ENCODE results near the gene XYLT1.

Gene XYLT1

DNA sequence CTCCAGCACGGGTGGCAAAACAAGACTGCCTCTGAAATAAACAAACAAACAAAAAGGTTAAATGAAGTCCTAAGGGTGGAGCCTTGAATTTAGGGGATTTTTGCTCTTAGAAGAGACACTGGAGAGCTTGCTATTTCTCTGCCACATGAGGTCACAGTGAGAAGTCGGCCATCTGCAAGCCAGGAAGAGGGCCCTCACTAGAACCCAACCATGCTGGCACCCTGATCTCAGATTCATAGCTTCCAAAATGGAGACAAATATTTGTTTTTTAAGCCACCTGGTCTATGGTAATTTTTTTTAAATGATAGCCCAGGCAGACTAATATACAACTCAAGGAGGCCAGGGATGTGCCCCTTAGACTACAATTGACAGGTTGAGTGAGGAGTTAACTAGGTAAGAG is 255.5 kb downstream of the XYLT1 start:
- no peak for DNase-seq

DNA sequence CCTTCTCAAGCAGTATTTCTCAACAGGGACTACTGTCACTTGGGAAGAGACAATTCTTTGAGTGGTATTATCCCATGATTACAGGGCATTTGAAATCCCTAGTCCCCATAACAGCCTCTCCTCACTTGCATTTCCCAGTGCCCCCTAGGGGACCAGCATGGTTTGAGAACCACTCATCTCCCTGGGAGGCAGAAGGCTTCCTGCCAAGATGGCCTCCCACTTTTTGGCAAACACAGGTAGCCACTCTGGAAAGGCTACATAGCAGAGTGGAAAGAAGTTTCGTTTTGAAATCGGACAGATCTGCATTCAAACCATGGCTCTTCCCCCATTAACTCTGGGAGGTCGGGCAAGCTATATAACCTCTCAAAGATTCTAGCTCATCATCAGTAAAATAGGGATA is 256.8 kb downstream of the XYLT1 start:
- DNase-seq, result no peak

DNA sequence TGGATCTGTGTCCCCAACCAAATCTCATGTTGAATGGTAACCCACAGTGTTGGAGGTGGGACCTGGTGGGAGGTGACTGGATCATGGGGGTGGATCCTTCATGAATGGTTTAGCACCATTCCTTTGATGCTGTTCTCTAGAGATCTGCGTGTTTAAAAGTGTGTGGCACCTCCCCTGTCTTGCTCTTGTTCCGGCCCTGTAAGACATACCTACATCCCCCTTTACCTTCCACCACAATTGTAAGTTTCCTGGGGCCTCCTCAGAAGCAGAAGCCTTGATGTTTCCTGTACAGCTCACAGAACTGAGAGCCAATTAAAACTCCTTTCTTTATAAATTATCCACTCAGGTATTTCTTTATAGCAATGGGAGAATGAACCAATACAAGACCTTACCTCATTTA is 257.7 kb downstream of the XYLT1 start:
- no peak for DNase-seq

DNA sequence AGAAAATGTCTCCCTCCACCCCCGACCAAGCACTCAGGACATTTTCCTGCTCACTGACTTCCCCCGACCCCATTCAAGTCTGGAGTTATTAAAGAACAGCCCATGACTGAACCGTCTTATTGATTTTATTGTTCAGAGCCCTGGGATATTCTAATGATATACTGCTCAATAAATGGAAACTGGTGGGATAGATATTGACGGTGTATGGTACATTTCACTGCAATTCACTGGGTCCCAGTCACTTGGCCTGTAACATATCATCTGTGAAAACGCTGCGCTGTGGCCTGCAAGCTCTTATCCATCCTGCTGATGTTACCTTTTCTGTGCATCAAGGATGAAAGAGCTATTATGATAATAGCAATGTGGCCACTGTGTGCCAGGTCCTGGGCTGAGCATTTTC is 258.2 kb downstream of the XYLT1 start:
- DNase-seq, result no peak

DNA sequence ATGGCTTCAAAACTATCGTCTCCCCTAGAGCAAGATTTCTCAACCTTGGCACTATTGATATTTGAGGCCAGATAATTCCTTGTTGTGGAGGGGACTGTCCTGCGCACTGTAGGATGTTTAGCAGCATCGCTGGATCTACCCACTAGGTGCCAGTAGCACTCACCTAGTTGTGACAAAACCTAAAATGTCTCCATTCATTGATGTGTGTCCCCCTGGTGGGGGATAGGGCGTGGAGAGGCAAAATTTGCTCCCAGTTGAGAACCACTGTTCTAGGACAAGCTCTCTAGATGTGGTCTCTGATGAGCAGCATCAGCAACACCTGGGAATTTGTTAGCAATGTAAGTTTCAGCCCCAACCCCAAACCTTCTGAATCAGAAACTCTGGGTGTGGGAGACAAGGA is 259.0 kb downstream of the XYLT1 start:
- peak; percentile 4 for DNase-seq

DNA sequence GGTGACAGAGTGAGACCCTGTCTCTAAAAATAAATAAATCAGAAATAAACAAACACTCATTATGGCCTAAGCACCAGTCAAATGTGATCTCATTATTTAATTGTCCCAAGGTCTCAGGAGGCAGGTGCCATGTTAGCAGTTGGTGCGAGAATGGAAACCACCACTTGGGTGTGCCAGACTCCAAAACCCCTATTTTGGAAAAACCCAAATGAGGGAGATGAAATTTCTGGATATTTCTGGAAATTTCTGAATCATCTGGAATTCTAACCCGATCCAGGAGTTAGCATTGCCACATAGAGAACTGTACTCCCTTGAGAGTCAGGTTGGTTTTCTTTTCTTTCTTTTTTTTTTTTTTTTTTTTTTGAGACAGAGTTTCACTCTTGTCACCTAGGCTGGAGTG is 264.0 kb downstream of the XYLT1 start:
- no peak for DNase-seq

DNA sequence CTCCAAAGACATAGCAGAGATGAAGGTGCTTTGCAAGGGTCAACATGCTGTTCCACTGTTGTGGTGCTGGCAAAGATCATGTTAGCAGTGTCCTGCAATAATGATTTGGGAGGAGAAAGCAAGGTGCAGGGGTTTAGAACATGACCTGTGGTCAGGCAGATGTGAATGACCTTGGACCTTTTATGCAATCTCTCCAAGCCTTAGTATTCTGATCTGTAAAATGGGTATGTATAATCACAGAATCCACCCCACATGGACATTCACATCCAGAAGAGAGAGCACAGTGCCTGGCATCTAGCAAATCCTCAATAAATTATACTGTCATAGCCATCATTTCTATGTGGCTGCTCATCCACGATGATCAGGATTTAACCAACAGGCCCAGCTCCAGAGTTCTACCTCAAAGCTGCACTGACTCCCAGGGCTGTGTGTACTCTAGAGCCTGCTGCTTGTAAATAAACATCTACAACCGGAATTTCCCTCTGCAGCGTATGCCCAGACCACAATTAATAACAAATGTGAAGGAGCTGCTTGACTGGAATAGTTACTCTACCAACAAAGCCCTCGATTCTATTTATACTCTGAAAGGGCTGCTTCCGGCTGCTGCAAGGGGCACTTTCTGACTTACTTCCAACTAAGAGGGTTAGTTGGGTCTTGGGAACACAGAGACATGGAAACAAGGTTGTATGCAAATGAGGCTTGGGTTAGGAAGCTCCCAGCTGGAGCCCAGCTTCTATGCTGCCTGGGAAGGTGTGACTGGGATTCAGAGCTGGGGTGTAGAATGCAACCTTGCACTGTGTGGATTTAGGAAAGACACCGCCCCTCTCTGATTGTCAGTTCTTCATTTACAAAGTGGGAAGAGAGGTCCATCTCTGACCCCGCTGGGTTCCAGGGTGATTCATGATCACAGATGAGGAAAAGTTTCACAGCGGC is 265.2 kb downstream of the XYLT1 start:
- DNase-seq, result no peak

DNA sequence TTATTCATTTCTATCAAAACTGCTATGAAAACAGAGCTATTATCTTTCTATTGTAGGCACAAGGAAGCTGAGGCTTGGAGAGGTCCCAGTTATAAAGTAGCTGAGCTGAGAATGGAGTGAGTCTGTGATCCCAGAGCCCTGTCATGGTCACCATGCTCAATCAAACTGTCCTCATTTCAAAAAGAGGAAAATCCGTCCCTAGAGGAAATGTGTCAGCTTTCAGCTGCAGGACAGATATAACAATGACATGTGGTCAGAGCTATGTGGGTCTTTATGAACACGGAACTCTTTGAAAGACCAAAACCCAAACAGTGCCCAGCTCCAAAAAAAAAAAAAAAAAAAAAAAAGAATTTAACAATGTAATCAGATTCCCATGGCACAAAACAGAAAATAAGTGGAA is 266.1 kb downstream of the XYLT1 start:
- no peak for DNase-seq

DNA sequence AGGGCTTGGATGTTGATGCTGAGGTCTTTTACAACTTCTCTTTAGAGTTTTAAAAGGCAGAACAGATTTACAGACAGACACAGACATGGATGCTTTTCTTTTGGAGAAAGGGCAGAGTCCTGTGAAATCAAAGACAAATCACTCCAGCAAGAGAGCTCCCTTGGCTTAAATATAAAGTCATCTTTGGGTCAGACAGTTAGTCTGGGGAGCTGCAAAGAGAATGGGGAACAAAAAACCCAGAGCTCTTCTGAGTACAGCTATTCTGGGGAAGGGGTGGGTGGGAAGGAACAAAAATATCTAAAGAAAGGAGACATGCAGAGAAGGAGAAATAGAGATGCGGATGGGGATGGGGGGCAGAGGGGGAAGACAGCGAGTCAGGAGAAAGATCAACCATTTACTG is 266.6 kb downstream of the XYLT1 start:
- no peak for DNase-seq

DNA sequence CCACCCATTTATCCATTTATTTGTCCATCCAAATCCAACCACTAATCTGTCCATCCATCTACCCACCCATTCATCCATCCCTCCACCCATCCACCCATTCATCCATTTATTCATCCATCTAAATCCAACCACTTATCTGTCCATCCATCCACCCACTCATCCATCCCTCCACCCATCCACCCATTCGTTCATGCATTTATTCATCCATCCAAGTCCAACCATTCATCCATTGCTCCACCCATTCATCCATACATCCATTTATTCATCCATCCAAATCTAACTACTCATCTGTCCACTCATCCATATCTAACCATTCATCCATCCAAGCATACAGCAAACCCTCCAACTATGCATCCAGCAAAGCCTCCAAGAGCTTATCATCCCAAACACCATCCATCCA is 267.3 kb downstream of the XYLT1 start:
- DNase-seq, result no peak

DNA sequence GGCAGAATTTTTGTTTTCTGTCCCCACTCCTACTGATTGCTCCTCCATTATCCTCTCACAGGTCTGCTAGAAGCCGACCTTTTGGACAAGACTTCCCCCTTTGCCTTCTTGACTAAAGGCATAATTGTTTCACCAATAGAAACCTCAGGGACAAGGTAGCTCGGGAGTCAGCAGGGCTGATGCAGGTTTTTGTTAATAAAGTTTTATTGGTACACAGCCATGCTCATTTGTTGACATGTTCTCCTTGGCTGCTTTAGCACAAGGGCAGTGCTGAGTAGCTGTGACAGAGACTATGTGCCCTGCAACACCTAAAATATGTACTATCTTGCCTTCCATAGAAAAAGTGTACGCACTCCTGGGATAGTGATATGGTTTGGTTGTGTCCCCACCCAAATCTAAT is 271.6 kb downstream of the XYLT1 start:
- DNase-seq, result no peak

DNA sequence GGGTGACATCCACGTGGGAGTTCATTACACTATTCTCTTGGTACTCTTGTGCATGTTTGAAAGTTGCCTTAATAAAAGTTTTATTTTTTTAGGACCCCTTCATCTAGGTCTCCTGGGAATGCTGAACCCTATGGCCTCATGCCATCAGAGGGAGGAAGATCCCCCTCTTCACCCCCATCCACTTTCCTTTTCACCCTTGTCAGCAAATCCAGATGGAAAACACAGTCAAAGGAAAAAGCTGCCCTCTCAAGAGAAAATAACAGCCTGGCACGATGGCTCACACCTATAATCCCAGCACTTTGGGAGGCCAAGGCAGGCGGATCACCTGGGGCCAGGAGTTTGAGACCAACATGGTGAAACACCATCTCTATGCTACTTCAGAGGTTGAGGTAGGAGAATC is 274.2 kb downstream of the XYLT1 start:
- DNase-seq, result no peak

DNA sequence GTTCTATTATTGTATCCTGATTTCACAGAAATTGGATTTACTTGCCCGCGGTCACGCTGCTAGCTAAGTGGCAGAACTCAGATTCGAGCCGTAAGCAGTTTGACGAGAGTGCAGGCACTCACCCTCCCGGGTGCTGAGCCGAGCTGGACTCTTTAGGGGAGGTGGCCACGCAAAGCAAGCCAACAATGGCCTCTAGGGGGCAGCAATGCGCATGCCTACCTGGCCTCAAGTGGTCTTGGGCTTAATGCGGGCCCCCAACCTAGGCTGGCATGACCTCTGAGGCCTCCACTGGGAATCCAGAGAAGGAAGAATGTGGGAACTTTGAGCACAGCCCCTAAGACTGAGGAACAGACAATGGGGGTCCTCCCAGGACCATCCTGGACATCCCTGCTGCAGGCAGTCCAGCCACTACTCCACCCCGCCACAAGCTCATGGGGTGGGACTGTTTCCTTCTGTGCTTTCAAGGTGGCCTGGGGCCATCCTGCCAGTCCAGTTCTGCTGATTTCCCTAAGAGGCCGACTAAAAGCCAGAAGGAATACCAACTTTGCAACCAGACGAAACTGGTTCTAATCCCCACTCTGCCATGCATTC is 276.5 kb downstream of the XYLT1 start:
- peak; percentile 63 for DNase-seq

DNA sequence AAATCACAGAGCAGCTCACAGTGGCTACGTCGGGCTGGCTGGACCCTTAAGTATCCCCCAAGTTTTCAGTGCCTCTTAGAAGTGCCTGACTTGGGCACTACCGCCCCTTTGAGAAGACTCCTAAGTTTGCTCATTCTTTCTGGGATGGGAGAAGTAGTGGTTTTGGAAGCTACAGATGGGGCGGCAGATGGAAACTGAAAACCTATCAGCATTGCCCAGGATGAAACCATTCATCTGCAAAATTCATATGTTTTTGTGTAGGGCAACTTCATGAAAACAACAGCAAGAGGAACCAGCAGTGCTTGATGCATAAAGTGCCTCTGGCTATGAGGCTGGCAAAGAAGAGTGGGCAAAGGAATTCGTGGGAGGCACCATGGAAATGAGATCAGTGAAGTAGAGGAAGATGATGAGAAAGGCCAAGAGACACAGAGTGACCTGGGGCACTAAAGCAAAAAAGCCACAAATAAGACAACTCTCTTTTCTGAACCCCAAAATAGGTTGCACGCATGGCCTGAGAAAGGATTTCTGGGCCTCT is 277.1 kb downstream of the XYLT1 start:
- no peak for DNase-seq

DNA sequence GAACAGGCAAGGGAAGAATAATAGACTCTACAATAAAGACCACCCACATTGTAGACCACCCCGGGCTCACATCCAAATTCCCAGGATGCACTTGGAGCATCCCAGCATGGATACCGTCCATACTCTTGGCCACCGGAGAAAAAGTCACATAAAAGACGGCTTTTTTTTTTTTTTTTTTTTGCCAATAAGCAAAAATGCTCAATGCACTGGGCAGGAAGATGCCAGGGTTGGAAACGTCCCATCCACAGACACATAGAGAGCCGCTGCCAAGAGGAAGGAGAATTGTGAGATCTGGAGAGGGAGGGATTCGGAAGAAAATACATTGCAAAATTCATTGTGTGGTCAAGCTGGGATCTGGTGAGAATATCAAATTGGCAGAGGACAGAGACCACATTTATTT is 286.7 kb downstream of the XYLT1 start:
- DNase-seq, result no peak

DNA sequence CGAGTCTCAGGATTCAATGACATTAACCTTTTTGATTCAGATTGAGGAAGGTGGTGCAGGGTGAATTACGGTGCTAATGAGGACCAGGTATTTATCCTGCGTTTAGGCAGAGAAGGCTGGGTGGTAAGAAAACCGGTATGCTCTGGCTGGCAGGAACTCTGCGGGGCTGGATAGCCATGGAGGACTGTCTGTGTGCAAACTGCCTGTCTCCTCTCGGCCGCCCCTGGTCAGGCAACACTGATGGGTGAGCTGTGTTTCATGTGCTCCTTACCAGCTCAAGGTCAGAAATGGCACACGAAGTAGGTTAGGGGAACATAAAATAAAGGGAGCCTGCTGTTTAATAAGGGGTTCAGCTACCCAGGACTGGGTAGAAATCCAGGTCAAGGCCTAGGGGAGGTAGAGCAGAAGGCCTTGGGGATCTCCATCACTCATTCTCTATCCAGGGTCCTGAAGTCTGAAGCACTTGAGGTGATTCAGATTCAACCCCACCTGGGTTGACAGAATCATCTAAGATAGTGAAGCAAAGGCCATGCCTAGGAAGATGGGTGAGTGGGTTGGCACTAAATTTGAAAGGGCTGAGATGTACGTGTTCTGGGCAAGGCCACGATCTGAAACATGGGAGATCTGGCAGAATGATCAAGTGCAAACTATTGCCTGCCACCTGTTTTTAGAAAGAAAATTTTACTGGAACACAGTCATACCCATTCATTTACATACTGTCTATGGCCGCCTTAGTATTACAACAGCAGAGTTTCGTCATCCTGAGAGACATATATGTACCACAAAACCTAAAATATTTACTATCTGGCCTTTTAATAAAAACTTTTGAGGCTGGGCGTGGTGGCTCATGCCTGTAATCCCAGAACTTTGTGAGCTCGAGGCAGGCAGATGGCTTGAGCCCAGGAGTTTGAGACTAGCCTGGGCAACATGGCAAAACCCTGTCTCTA is 292.5 kb downstream of the XYLT1 start:
- DNase-seq, result no peak

DNA sequence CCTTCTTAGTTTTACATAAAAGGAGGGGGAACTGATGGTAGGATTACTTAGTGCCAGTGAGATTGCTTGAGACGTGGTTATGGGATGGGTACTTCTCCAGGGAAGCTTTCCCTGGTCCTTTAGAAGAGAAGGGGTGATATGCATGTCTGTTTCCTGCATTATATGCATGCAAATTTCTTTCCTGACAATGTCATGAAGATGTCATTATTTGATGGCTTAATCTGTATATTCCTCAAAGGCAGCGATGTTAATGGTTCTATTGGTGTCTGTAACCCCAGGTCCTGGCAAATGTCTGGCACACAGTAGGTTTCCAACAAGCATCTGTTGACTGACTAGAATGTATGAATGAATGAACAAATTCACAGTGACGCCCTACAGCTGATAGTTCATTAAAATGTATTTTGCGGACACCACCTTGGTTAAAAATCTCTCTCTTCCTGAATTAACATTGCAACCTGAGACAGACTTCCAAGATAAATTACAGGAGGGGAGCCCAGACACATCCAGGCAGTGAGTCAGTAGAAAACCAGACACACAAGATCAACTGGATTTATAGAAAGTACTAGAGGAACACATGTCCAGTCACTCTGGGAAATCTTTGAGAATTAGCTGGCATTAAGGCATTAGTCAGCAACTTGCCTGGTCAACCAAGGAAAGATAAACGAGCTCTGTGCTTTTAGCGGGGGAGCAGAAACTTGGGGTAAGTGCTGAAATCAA is 293.4 kb downstream of the XYLT1 start:
- no peak for DNase-seq

DNA sequence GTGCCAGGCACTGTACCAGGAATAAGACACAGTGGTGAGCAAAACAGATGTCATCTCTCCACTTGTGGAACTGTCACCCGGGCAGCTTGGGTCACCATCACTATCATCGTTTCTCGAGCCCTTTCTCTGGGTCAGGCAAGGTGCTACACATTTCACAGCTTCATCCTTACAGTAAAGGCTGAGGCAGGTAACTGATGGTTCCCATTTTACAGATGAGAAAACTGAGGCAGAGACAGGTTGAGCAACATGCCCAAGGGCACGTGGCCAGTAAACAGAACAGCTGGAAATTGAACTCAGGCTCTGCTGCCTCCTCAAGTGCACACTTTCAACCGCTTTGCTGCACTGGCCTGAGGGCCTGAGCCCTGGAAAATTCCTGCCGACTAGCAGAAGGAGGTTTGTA is 294.6 kb downstream of the XYLT1 start:
- DNase-seq, result no peak

DNA sequence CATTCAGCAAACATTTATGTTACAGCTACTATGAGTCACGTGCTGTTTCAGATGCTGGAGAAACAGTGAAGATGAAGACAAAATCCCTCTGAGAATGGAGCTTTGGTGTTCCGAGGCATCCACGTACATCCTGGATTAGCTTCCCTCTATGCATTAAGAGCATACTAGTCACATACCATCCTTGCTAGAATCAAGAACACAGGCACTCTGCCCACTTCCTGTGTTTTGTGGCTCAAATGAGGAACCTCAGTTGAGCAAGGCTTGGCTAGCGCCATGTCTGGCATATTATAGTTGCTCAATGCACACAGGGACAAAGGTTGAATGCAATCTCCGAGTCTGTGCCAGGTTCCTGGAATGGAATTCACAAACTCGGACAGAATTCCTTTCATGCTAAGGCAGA is 297.5 kb downstream of the XYLT1 start:
- DNase-seq, result no peak

DNA sequence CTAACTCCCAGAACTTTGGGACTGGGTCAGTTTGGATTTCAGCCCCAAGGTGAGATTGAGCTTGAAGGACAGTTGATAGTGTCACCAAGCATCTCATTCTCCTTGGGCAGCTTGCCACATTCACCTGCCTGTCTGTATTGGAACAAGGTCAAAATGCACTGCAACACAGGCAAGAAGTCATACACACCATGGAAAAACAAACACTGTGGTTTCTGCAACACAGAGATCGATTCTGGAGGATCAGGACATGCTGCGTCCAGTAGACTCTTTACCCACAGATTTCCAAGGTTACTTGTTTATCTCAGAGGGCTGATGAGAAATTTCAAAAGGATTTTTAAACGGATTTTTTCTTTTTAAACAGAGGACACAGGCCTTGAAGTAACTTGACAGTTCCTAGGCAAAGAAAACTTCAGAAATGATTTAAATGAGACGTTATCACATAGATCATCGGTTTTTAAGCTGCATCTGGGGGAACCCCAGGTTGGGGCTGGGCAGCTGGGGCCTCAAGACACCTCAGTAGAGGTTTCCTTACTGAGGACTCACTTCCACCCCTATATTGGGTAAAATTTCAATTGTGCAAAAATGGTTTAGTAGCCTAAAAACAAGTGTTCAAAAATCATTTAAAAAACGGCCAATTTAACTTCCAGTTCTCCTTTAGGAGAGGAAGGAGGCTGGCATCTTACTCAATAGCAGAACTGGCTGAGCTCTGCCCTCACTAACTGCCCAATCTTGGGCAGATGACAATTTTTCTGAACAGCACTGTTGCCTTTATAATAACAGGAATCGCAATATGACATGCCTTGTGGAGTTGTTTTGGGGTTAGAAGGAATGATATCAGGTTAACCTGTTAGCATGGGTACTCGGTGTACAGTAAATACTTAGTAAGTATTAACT is 299.3 kb downstream of the XYLT1 start:
- no peak for DNase-seq

DNA sequence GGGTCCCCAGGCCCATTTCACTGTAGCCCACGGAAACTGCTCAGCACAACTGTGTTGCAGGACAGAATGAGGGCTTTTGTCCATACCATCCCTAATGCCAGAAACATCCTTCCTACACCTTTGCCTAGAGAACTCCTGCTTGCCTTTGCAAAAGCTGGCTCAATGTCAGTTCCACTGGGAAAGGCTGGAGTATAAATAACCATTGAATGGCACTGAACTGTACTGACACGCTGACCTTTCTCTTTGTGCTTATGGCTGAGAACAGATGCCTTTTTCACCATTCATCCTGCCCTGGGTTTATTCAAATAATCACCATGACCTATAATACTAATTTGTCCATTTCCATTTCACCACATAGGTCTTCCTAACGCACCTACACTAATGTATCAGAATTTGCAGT is 300.3 kb downstream of the XYLT1 start:
- DNase-seq, result no peak

DNA sequence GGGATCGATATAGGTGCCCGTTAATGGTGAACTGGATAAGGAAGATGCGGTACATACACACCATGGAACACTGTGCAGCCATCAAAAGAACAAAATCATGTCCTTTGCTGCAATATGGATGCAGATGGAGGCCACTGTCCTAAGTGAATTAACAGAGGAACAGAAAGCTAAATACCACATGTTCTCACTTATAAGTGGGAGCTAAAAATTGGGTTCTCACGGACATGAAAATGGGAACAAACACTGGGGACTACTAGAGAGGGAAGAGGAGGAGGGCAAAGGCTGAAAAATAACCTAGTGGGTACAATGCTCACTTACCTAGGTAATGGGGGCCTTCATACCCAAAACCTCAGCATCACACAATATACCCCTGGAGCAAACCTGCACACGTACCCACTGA is 302.6 kb downstream of the XYLT1 start:
- DNase-seq, result no peak

All from stimulated activated CD4-positive, alpha-beta T cell treated with anti-CD3 and anti-CD28 coated beads, Interleukin-12 subunit alpha, Interleukin-12 subunit beta, amount 100 ng/mL, for 4 hours (primary cell).